Pancreas (tissue), 10 donors: ENCODE data around the gene PDZD2. TPM values are rescaled to one million over a fixed set of nuclear protein-coding genes. Genes with fewer than 3 reads are reported as not detected.
A peak's percentile ranks its signal among the peaks of the same experiment; 100 is the strongest.

Experiments used
- ATAC-seq, 4 donors: fragments of 200-7000 bp; cut with Tn5 transposase; one replicate each; pipeline versions ENCODE4 v1.8.0 to v1.9.1; 2020; ENCODE audit warnings: mild to moderate bottlenecking in 4 of 4, moderate library complexity in 4 of 4
- DNase-seq, 6 donors: peaks; one replicate each; pipeline ENCODE4 v3.0.0-alpha.2; 2020
- FAIRE-seq: peaks from 2 replicates; lab custom pipeline; 2012; peaks lifted over from hg19 to GRCh38; lab: Jason Lieb, UNC
- H3K27ac ChIP-seq, 4 donors: fragments of 200-600 bp; sonication (generic); 1 replicate in 3 of 4; 2 replicates in 1 of 4; pipeline versions ENCODE4 v1.5.0 to v1.8.0; 2020
- H3K27me3 ChIP-seq, 4 donors: fragments of 200-600 bp; one replicate each; pipeline ENCODE4 v1.8.0; 2021
- H3K36me3 ChIP-seq, 3 donors: fragments of 200-600 bp; sonication (generic) in 1 of 3; one replicate each; pipeline versions ENCODE4 v1.5.0 to v1.8.0; 2020 to 2021
- H3K4me1 ChIP-seq, 3 donors: fragments of 200-600 bp; one replicate each; pipeline ENCODE4 v1.8.0; 2021
- H3K4me3 ChIP-seq, 4 donors: fragments of 200-600 bp; sonication (generic) in 2 of 4; one replicate each; pipeline versions ENCODE4 v1.5.0 to v1.8.0; 2020 to 2021
- H3K9me3 ChIP-seq, 4 donors: fragments of 200-600 bp; one replicate each; pipeline ENCODE4 v1.8.0; 2021
- WGBS, 2 donors: extraction: QIAGEN DNeasy Blood & Tissue Kit; methylation state at CpG; one replicate each; pipeline ENCODE4 v1.1.7; 2013; 5-methylcytosine and 5-hydroxymethylcytosine counted together
- intact Hi-C, 3 donors: fragments of 100-400 bp; cut with DNase I; formaldehyde crosslinking; loops; one replicate each; pipeline versions ENCODE4 v1.11.1 to v1.14.2; 2022
- polyA plus RNA-seq, 2 donors: library from polyadenylated mRNA; stranded (reverse); fragments of 200-250 nt; gene quantifications; one replicate each; pipeline ENCODE4 v1.2.3, GENCODE V29; 2013
- total RNA-seq, 6 donors: library from RNA; stranded (reverse); fragmentation: NEBNext Ultra II Directional in 4 of 6; extraction: Animal tissue kit (Norgen Biotek cat#: 25700) in 4 of 6; gene quantifications; one replicate each; pipeline versions ENCODE4 v1.2.1 to v1.2.4, GENCODE V29; 2021 to 2023
- TF ChIP-seq, protein P1 (sequence below), 4 donors: fragments of 200-600 bp; sonication (generic) in 3 of 4; IDR thresholded peaks; one replicate each; pipeline versions ENCODE4 v1.5.0 to v1.8.0; 2021; ENCODE audit warnings: antibody characterized with exemption in 4 of 4
- donor health status: healthy with polysubstance abuse.
- donor health status: DM: no; HTN: no; CAD: no; lungs with moderate emphysema.
- donor health status: DM: no; HTN: no; CAD: no.
- donor health status: control.
- donor health status: control.
- donor health status: Bipolar disorder and iron deficiency.
- donor health status: DM: yes; HTN: yes; CAD: no.
- donor health status: DM: no; HTN: no; CAD: no.
- donor health status: DM: no; HTN: no; CAD: no.
- donor health status: DM: yes; HTN: yes; CAD: no.

The PDZD2 gene
- total and polyA plus RNA-seq, 8 donors, result 1.4 to 4.5 (median 3.3) TPM

DNA sequence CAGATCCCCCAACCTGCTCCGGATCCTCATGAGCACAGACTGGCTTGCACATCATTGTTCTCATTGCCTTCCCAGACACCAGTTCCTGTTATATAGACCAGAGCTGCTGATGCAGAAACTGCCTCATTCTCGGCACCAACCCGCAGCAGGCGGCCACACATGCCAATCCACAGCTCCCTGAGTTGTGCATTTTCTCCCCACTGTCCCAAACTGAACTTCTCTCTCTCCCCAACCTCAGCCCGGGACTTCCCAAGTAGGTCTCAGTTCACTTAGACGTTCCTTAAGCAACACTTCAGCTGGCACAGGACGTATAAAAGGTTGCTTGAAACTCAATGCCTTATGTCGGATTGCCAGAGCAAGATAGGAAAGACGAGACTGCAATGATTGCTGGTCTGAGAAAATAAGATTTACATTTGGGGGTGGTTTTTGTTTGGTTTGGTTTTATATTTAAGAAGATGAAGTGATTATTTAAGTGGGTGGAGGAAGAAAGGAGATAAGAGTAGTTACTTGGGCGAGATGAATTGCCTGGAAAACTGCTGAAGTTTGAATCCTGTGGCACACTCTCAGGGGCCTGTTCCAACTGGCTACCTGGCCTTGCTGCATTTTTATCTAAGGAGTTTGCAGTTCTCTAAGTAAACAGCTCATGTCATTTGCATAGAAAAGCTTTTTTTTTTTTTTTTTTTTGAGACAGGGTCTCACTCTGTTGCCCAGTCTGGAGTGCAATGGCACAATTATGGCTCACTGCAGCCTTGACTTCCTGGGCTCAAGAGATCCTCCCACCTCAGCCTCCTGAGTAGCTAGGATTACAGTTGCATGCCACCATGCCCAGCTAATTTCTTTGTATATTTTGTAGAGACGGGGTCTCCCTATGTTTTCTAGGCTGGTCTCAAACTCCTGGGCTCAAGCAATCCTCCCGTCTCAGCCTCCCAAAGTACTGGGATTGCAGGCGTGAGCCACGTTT lies 379.8 kb downstream of the PDZD2 start:
- FAIRE-seq (no peak), ATAC-seq (peak in 1 of 4 donors; percentile 26), DNase-seq (no peak)
- intact Hi-C loops, result no loop called here
- H3K27me3 ChIP-seq, result no peaks in the 10 kb centered on the region
- WGBS, 2 donors, result 58 to 61% methylated on average over 14 of the region's 14 CpGs
- no peaks in the 10 kb centered on the region for H3K4me1 ChIP-seq
- no peak overlapping the region for H3K27ac ChIP-seq
- H3K9me3 ChIP-seq, result no peaks in the 10 kb centered on the region
- H3K4me3 ChIP-seq, result no peak overlapping the region
- TF ChIP-seq, protein P1, sequence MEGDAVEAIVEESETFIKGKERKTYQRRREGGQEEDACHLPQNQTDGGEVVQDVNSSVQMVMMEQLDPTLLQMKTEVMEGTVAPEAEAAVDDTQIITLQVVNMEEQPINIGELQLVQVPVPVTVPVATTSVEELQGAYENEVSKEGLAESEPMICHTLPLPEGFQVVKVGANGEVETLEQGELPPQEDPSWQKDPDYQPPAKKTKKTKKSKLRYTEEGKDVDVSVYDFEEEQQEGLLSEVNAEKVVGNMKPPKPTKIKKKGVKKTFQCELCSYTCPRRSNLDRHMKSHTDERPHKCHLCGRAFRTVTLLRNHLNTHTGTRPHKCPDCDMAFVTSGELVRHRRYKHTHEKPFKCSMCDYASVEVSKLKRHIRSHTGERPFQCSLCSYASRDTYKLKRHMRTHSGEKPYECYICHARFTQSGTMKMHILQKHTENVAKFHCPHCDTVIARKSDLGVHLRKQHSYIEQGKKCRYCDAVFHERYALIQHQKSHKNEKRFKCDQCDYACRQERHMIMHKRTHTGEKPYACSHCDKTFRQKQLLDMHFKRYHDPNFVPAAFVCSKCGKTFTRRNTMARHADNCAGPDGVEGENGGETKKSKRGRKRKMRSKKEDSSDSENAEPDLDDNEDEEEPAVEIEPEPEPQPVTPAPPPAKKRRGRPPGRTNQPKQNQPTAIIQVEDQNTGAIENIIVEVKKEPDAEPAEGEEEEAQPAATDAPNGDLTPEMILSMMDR (IDR thresholded peaks at IDR 0.05), result no peak
- H3K36me3 ChIP-seq, result no peaks in the 10 kb centered on the region

DNA sequence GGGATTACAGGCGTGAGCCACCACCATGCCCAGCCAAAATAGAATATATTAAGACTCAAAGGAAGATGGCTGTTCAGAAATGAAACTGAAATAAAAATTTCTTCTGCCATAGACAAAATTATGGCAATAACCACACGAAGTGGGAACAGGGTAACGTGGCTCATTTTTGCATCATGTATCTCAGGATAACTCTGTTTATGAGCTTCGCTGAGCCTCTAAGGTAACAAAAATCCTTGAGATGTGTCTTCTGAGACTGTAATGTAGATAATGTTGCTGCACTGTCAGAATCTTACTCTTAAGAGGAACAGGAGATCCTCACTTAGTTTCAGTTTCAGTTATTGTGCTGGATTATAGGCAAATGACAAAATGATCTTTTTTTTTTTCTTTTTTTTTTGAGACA lies 381.3 kb downstream of the PDZD2 start:
- no peak overlapping the region for H3K4me3 ChIP-seq
- FAIRE-seq, result no peak
- no peak for ATAC-seq
- 71 to 81% methylated on average over 4 of the region's 4 CpGs for WGBS, 2 donors
- intact Hi-C loops, result no loop called here
- no peak for DNase-seq
- H3K4me1 ChIP-seq, result no peaks in the 10 kb centered on the region
- TF ChIP-seq, protein P1 (IDR thresholded peaks at IDR 0.05), result no peak
- H3K36me3 ChIP-seq, result no peaks in the 10 kb centered on the region
- H3K27me3 ChIP-seq, result no peaks in the 10 kb centered on the region
- H3K27ac ChIP-seq, result no peak overlapping the region
- no peaks in the 10 kb centered on the region for H3K9me3 ChIP-seq

DNA sequence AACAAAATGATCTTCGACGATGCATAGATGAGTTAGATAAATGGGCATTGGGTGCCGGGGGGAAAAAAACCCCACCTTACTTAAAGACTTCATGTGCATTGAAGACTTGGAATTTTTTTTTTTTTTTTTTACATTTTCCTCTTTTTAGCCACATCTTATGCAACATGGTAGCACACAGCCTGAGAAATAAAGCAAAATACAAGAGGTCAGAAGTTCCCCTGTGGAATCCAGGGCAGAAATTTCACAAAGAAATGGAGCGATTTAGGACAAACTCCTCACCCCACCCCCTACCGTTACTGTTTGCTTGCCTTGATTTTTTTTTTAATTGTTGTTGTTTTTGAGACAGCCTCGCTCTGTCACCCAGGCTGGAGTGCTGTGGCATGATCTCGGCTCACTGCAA lies 382.0 kb downstream of the PDZD2 start:
- TF ChIP-seq, protein P1 (IDR thresholded peaks at IDR 0.05), result no peak
- H3K27me3 ChIP-seq, result no peaks in the 10 kb centered on the region
- intact Hi-C loops, result no loop called here
- no peak for FAIRE-seq
- H3K4me3 ChIP-seq, result no peak overlapping the region
- no peaks in the 10 kb centered on the region for H3K9me3 ChIP-seq
- no peaks in the 10 kb centered on the region for H3K36me3 ChIP-seq
- no peak for DNase-seq
- H3K4me1 ChIP-seq, result no peaks in the 10 kb centered on the region
- ATAC-seq, result no peak
- H3K27ac ChIP-seq, result no peak overlapping the region
- WGBS, 2 donors, result 77 to 82% methylated on average over 7 of the region's 7 CpGs

DNA sequence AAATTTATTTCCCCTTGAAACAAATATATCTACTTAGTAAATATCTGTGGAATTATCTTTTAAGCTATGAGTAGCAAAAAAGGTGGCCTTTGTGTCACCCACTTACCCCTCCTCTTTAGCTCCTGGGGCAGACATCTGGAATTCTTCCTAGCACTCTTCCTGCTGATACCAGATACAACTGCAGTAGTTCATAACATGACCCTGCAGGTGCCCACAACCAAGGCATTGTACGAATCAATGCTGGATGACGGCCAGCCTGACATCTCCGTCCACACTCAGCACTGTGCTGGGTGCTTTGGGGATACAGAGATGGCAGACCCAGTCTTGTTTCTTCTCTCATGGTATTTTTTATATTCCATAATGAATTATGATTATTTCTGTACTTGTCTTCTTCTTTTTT lies 382.8 kb downstream of the PDZD2 start:
- Histone ChIP-seq H3K36me3 (no peaks in the 10 kb centered on the region), H3K4me1 (no peaks in the 10 kb centered on the region), H3K27ac (no peak overlapping the region), H3K9me3 (no peaks in the 10 kb centered on the region), H3K4me3 (no peak overlapping the region), H3K27me3 (no peaks in the 10 kb centered on the region)
- no peak for FAIRE-seq
- intact Hi-C loops, result no loop called here
- 26 to 29% methylated on average over 3 of the region's 3 CpGs for WGBS, 2 donors
- TF ChIP-seq, protein P1 (IDR thresholded peaks at IDR 0.05), result no peak
- DNase-seq, result no peak
- no peak for ATAC-seq

DNA sequence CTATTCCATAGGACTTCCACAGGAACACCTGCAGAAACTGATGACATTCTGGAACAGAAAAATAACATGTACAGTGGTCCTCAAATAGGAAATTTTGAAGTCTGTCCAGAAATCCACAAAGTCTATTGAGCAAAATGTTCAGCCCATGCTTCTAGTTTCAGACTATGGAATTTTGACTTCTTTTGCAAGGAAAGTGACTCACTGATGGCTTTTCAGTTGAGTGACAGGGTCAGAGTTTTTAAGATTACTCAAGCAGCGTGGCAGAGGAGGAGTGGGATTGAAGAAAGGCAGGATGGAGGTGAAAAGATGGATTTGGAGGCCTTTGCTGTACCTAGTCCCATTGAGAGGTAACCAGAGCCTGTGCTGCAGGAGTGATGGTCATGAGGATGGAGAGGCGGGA lies 383.7 kb downstream of the PDZD2 start:
- H3K36me3 ChIP-seq, result no peaks in the 10 kb centered on the region
- no peak overlapping the region for H3K27ac ChIP-seq
- no peaks in the 10 kb centered on the region for H3K9me3 ChIP-seq
- H3K4me3 ChIP-seq, result no peak overlapping the region
- intact Hi-C loops, result no loop called here
- FAIRE-seq (no peak), DNase-seq (no peak), ATAC-seq (no peak)
- no peaks in the 10 kb centered on the region for H3K27me3 ChIP-seq
- 86 to 95% methylated on average over 2 of the region's 2 CpGs for WGBS, 2 donors
- H3K4me1 ChIP-seq, result no peaks in the 10 kb centered on the region
- TF ChIP-seq, protein P1 (IDR thresholded peaks at IDR 0.05), result no peak
